K562 (cell line): ENCODE measurements around the gene NDUFAF4. TPM values are rescaled to one million over a fixed set of nuclear protein-coding genes. Genes with fewer than 3 reads are reported as not detected.

Experiments used
- CHD2 ChIP-seq: IDR thresholded peaks from 2 replicates; pipeline ENCODE4 v1.6.1; 2011; ENCODE audit warnings: low read depth, low read length
- ETV1 ChIP-seq: fragments of 450-650 bp; conservative IDR thresholded peaks from 2 replicates; pipeline ENCODE4 v1.6.1; 2016; ENCODE audit warnings: missing genetic modification characterization, control low read depth, low read depth, missing compliant biosample characterization
- GABPA ChIP-seq: fragments of 200-800 bp; sonication (Bioruptor generic); conservative IDR thresholded peaks from 2 replicates; pipeline ENCODE4 v1.6.1; 2016; ENCODE audit warnings: low read depth, missing genetic modification characterization, missing compliant biosample characterization
- MAFF ChIP-seq: IDR thresholded peaks from 2 replicates; pipeline ENCODE4 v1.6.1; 2012; ENCODE audit warnings: low read length, improper control_type of control experiment
- MBD1 ChIP-seq: fragments of 250-450 bp; sonication (Bioruptor Pico); IDR thresholded peaks from 2 replicates; pipeline ENCODE4 v1.8.0; 2022; ENCODE audit warnings: inconsistent platforms
- MYC ChIP-seq, 2 experiments: fragments of 250-450 bp in 1 of 2; sonication (Bioruptor Pico) in 1 of 2; IDR thresholded peaks; 2 replicates each; pipeline versions ENCODE4 v1.5.1 to v1.6.1; 2012 to 2021; ENCODE audit warnings: low read depth in 2 of 2, borderline replicate concordance in 1 of 2, improper control_type of control experiment in 1 of 2, low read length in 1 of 2, mild to moderate bottlenecking in 1 of 2, moderate library complexity in 1 of 2
- NFRKB ChIP-seq: fragments of 450-650 bp; IDR thresholded peaks from 2 replicates; pipeline ENCODE4 v1.6.1; 2016; ENCODE audit warnings: low read depth
- PTRF ChIP-seq: fragments of 450-650 bp; IDR thresholded peaks from 2 replicates; pipeline ENCODE4 v1.6.1; 2016; ENCODE audit warnings: mild to moderate bottlenecking, missing genetic modification characterization, missing compliant biosample characterization
- RAD51 ChIP-seq: fragments of 450-650 bp; IDR thresholded peaks from 2 replicates; pipeline ENCODE4 v1.7.1; 2016; ENCODE audit warnings: low read depth, mild to moderate bottlenecking, borderline replicate concordance
- SAP30 ChIP-seq: fragments of 200-600 bp; sonication (generic); IDR thresholded peaks from 2 replicates; pipeline ENCODE4 v1.6.1; 2012; ENCODE audit warnings: borderline replicate concordance, low read depth, mild to moderate bottlenecking, moderate library complexity, low read length, control low read depth, inconsistent platforms; ENCODE audit not compliant: insufficient read depth, poor library complexity, severe bottlenecking
- SIN3A ChIP-seq, 2 experiments: fragments of 150-350 bp in 1 of 2; IDR thresholded peaks; 2 replicates each; pipeline ENCODE4 v1.6.1; 2011 to 2016; ENCODE audit warnings: borderline replicate concordance in 2 of 2, low read depth in 2 of 2, low read length in 2 of 2, mild to moderate bottlenecking in 2 of 2, moderate library complexity in 2 of 2; ENCODE audit not compliant: control insufficient read depth in 1 of 2
- TAF7 ChIP-seq: fragments of 450-650 bp; IDR thresholded peaks from 2 replicates; pipeline ENCODE4 v1.6.1; 2016; ENCODE audit warnings: missing genetic modification characterization, missing compliant biosample characterization
- TRIM24 ChIP-seq, 2 experiments: fragments of 450-650 bp; IDR thresholded peaks; 2 replicates each; pipeline ENCODE4 v1.6.1; 2016
- TSHZ1 ChIP-seq: fragments of 250-450 bp; sonication (Bioruptor Pico); IDR thresholded peaks from 2 replicates; pipeline ENCODE4 v1.4.0; 2020; ENCODE audit warnings: mild to moderate bottlenecking, moderate library complexity
- ZNF174 ChIP-seq: fragments of 250-450 bp; sonication (Bioruptor Pico); IDR thresholded peaks from 2 replicates; pipeline ENCODE4 v1.4.0; 2020; ENCODE audit warnings: mild to moderate bottlenecking
- ZNF197 ChIP-seq: fragments of 200-800 bp; sonication (Bioruptor generic); IDR thresholded peaks from 2 replicates; pipeline ENCODE4 v1.6.1; 2016; ENCODE audit warnings: low read depth, missing genetic modification characterization, missing compliant biosample characterization
- ZNF232 ChIP-seq: sonication (generic); formaldehyde crosslinking; IDR thresholded peaks from 2 replicates; pipeline ENCODE4 v1.8.0; 2022; ENCODE audit warnings: mild to moderate bottlenecking, missing genetic modification reagents
- ZNF384 ChIP-seq: IDR thresholded peaks from 2 replicates; pipeline ENCODE4 v1.6.1; 2012; ENCODE audit warnings: low read depth, low read length, improper control_type of control experiment
- polyA plus RNA-seq, 8 experiments: library from polyadenylated mRNA; depleted of rRNA in 4 of 8; stranded (reverse) in 5 of 8; unstranded in 3 of 8; fragments of >200 nt; fragmentation: Nextera tagmentation in 2 of 8; fragmentation: Illumina TruSeq in 1 of 8; extraction: Ambion mirVana in 2 of 8; extraction: Trizol in 1 of 8; gene quantifications; 2 replicates each; pipeline versions ENCODE4 v1.2.1 to v1.2.3, GENCODE V29; 2011 to 2014; ENCODE audit warnings: inconsistent platforms in 1 of 8, missing spikeins in 1 of 8
- total RNA-seq, 7 experiments: library from RNA; depleted of rRNA in 6 of 7; stranded (reverse); fragments of >200 nt in 6 of 7; fragmentation: Illumina TruSeq in 2 of 7; extraction: Trizol in 2 of 7; gene quantifications; 2 replicates each; pipeline versions ENCODE4 v1.2.1 to v1.2.3, GENCODE V29; 2011 to 2021; ENCODE audit warnings: low replicate concordance in 1 of 7

NDUFAF4 gene
- total and polyA plus RNA-seq, 9 of the 15 experiments (the other 6 are each of a cell fraction or from before 2014, with no cell fraction given): 45.0 to 418 (median 136) TPM

- TF ChIP-seq MBD1 (CRISPR knock-in tag) (no peak), PTRF (tag) (no peak), ZNF384 (no peak), SAP30 (no peak), ZNF232 (CRISPR knock-in tag) (no peak), CHD2 (no peak), NFRKB (peak; percentile 33; the same call in 1 of the 2 replicates), RAD51 (peak; percentile 61), MYC (IDR thresholded peaks at IDR 0.05; ENCODE audit: low read depth, low read length) (peak; percentile 61; the same call in 1 of the 2 replicates), MYC (CRISPR knock-in tag; IDR thresholded peaks at IDR 0.05; ENCODE audit: borderline replicate concordance, low read depth) (no peak), MAFF (no peak), ETV1 (peak; percentile 66), TRIM24 (IDR thresholded peaks at IDR 0.05) (0 out of 4 replicates have a peak, but pooled peaks of 1 of the 2 experiments have one; percentile 9), GABPA (peak; percentile 83), SIN3A (IDR thresholded peaks at IDR 0.05; ENCODE audit: borderline replicate concordance in 2 of 2, control insufficient read depth in 1 of 2, low read depth in 2 of 2, low read length in 2 of 2) (0 out of 4 replicates have a peak, but pooled peaks of 1 of the 2 experiments have one; percentile 37), TSHZ1 (CRISPR knock-in tag) (no peak), ZNF174 (CRISPR knock-in tag) (no peak), TAF7 (tag) (0 out of 2 replicates have a peak, but pooled peaks have one; percentile 46), ZNF197 (CRISPR knock-in tag) (peak; percentile 75; the same call in 1 of the 2 replicates)
Observed at GRCh38 chr6:96923871-96924493, 26.3 kb upstream of the NDUFAF4 start (continued).
